GM19193 (cell line): Measurements from ENCODE around the gene ANKRD12.
A peak's percentile ranks its signal among the peaks of the same experiment; 100 is the strongest.

ENCODE experiments used
- POLR2A ChIP-seq: IDR thresholded peaks from 4 replicates; pipeline ENCODE4 v1.6.1; 2011; ENCODE audit not compliant: insufficient read depth, insufficient read length; ENCODE audit errors: extremely low read depth

ANKRD12 gene

DNA sequence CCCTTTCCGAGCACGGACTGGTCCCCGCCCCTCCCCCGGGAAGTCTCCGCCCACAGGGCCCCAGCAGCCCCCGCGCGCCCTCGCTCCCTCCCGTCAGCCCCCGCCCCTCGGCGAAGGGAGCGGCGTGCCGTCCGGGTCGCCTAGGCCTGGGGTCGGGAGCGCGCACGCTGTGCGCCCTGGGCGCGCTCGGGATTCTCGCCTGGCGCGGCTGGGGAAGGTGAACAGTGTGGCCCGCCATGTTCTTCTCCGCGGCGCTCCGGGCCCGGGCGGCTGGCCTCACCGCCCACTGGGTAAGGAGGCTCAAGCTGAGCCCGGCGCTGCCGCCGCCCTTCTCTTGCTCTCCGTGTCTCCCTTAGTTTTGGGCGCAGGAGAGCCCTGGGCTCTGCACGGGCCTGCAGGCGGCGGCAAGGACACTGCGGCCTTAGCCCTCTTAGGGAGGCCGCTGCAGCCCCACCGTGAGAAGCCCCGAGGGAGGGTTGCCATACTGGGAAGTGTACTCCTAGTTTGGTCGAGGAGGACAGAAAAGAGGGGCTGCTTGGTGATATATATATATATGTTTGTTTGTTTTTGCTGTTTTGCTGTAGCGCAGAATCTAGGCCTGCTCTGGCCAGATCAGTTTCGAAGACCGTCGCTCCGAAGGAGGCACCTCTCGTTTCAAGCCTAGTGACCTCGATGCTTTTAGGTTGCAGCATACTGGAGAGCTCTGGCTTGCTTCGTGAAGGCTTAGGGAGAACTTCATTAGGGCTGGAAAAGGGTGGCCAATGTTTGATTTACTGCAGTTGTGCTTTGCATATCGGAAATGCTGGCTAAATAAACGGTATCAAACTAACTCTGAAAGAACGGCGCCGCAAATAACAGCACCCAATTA is 33.8 kb upstream of the ANKRD12 start, which contains the start of gene NDUFV2:
TSS of gene NDUFV2 (plus strand) at position 192 of the 868 bp plus-strand sequence. CDS start at position 237, 45 bp downstream.
- peak; percentile 85 for TF ChIP-seq POLR2A

- no peak for TF ChIP-seq POLR2A
Observed at GRCh38 chr18:9103376-9103873, 33.2 kb upstream of the ANKRD12 start.

- no peak for TF ChIP-seq POLR2A
Observed at GRCh38 chr18:9104244-9104901, 32.2 kb upstream of the ANKRD12 start.

DNA sequence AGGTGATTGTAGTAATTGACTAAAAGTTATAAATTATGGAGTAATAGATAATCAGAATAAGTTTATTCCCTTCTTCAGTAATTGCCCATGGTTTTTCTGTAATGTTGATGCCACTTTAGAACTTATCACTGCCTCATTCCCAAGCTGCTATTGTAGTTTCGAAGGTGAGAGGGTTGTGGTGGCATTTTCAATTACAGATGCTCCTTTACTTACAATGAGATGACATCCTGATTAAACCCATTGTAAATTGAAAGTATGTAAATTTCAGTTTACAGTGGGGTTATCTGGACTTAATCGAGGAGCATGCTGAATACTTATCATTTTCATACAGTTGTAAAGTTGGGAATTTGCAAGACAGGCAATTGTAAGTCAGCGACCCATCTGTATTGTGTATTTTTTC is 31.2 kb upstream of the ANKRD12 start:
- no peak for TF ChIP-seq POLR2A

- no peak for TF ChIP-seq POLR2A
Observed at GRCh38 chr18:9106094-9106493, 30.5 kb upstream of the ANKRD12 start.

DNA sequence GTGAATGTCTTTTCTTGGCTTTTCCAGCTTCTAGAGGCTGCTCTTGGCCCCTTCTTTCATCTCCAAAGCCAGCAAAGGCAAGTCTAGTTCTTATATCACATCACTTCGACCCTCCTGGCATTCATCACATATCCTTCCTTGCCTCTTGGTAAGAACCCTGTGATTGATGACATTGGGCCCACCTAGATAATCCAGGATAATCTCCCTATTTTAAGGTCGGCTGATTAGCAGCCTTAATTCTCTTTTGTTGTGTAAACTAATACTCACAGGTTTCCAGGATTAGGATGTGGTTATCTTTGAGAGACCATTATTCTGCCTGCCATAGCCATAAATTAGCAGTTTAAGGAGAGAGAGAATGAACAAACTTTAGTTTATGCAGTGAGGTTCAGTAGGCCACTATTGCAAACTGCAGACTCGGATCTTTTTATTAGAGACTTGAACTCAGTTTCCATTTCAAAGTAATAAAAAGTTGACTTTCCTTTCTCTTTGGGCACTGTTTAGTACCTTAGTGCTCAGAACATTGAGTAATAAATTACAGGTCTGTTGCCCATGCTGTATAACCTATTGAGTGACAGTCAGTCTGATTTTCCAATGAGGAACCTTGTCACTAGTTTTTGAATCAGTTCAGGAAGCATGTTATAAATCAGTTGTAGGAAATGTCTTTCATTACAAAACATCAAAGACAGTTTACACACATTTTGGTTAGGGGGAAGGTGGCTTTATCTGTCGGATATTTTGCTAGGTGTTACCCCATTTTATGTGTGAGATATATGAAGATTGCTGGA is 29.6 kb upstream of the ANKRD12 start:
- no peak for TF ChIP-seq POLR2A

GRCh38 chr18:9108911-9109310 is 27.7 kb upstream of the ANKRD12 start:
- TF ChIP-seq POLR2A: no peak

GRCh38 chr18:9109523-9109922 is 27.1 kb upstream of the ANKRD12 start:
- no peak for TF ChIP-seq POLR2A

DNA sequence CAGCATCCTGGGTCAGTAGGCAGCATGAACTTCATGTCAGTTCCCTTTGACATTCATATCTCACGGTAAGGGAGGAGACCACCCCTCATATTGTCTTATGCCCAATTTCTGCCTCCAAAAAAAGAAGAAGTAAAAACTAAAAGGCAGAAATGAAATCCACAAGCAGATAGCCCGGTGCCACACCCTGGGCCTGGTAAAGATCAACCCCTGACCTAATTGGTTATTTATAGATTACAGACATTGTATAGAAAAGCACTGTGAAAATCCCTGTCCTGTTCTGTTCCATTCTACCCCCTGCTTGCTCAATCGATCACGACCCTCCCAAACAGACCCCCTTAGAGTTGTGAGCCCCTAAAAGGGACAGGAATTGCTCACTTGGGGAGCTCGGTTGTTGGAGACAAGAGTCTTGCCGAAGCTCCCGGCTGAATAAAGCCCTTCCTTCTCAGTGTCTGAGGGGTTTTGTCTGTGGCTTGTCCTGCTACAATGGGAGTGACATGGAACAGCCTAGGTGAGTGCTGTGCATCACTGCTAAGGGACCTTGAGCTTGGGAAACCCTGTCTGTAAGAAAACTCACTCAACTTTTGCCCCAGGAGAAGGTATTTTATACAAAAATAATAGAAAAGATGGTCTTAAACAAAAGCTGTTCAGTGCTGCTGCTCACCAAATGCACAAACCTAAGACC is 23.0 kb upstream of the ANKRD12 start:
- no peak for TF ChIP-seq POLR2A

GRCh38 chr18:9115984-9116383 is 20.6 kb upstream of the ANKRD12 start:
- no peak for TF ChIP-seq POLR2A

DNA sequence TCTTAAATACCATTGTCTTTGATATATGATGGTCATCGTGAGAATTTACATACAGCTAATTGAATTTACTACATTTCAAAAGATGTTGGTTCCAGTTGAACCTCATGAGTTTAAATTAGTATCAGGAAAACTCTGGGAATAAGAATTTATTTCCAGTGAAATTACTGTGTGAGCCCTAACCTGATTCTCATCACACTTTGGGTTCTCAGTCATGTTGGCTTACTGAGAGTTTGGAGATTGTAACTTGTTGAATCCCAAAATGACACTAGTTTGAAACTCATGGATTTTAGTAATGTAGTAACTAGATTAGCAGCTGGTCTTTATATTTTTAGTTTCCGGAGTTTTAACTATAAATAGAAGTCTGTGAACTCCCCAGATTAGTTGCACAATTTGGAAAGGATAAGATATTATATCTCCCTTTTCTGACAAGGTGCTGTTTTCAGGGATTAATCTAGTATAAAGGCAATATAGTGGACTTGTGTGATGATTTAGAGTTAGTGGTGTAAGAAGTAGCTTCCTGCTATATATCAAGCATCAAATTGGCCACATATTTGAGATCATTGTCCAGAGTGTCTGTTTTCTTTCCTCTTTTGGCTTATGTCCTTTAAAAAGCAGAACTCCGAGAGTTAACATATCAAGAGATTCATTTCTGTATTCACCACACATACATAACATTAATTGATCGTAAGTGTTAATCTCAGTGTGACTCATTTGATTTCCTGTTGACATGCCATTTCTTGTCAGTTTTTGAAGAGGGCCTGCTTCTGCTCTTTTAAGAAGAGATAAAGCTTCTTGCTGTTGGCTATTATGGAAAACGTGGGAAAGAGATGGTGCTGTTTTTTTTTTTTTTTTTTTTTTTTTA is 18.4 kb upstream of the ANKRD12 start:
- no peak for TF ChIP-seq POLR2A

GRCh38 chr18:9120796-9121195 is 15.8 kb upstream of the ANKRD12 start:
- no peak for TF ChIP-seq POLR2A

- no peak for TF ChIP-seq POLR2A
Observed at GRCh38 chr18:9123520-9123919, 13.1 kb upstream of the ANKRD12 start.

DNA sequence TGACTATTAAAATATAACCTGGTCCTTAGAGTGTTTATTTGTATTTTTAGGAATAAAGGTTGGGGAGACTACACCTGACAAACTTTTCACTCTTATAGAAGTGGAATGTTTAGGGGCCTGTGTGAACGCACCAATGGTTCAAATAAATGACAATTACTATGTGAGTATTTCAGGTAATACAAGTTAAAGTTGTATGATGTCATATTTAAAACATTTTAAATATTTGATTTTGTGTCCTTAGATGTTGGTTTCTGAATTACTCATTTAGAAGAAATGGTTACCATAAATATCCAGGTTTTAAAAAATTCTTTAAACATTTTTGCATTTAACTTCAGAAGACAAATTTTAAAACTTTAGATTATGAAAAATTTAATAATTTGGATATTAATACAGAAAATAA is 11.8 kb upstream of the ANKRD12 start:
- no peak for TF ChIP-seq POLR2A
